HL-60 (cell line): ENCODE measurements around the gene GIPC3.

Experiments
- CTCF ChIP-seq: IDR thresholded peaks from one replicate; pipeline ENCODE4 v1.5.1; 2011; ENCODE audit warnings: low read length, control low read depth, inconsistent platforms; ENCODE audit not compliant: insufficient read depth
- POLR2AphosphoS5 ChIP-seq: IDR thresholded peaks from 2 replicates; pipeline ENCODE4 v1.6.1; 2012; ENCODE audit warnings: low read depth
- TF ChIP-seq, protein P1 (sequence below): IDR thresholded peaks from 2 replicates; pipeline ENCODE4 v1.6.1; 2012; ENCODE audit warnings: low read depth; ENCODE audit not compliant: insufficient replicate concordance

- TF ChIP-seq CTCF, result no peak
- TF ChIP-seq, protein P1, sequence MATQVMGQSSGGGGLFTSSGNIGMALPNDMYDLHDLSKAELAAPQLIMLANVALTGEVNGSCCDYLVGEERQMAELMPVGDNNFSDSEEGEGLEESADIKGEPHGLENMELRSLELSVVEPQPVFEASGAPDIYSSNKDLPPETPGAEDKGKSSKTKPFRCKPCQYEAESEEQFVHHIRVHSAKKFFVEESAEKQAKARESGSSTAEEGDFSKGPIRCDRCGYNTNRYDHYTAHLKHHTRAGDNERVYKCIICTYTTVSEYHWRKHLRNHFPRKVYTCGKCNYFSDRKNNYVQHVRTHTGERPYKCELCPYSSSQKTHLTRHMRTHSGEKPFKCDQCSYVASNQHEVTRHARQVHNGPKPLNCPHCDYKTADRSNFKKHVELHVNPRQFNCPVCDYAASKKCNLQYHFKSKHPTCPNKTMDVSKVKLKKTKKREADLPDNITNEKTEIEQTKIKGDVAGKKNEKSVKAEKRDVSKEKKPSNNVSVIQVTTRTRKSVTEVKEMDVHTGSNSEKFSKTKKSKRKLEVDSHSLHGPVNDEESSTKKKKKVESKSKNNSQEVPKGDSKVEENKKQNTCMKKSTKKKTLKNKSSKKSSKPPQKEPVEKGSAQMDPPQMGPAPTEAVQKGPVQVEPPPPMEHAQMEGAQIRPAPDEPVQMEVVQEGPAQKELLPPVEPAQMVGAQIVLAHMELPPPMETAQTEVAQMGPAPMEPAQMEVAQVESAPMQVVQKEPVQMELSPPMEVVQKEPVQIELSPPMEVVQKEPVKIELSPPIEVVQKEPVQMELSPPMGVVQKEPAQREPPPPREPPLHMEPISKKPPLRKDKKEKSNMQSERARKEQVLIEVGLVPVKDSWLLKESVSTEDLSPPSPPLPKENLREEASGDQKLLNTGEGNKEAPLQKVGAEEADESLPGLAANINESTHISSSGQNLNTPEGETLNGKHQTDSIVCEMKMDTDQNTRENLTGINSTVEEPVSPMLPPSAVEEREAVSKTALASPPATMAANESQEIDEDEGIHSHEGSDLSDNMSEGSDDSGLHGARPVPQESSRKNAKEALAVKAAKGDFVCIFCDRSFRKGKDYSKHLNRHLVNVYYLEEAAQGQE, result no peak
- no peak for TF ChIP-seq POLR2AphosphoS5
Measured at GRCh38 chr19:3572855-3573161, 12.5 kb upstream of the GIPC3 start, which contains the start of gene HMG20B.
